ENCODE data around the gene FRMD3.

Gene FRMD3

DNA sequence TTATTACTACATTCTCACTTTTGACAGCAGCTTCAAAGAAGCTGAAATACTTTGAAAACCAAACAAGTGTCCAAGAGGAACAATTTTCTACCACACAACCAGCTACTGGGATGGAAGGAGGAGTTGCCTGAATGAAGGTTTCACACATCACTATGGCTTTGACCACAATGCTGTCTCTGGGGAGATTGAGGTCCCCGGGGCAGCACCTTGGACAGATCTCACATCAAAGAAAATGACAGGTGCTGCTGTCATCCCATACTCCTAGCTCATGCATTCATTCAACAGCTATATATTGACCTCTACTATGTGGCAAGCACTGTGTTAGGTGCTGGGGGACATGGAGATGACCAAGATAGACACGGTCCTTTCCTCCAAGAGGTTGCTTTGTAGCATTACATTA is 242.1 kb downstream of the FRMD3 start:
- DNase-seq (ENCODE audit: low spot score): no peak
- TF ChIP-seq, protein P1, sequence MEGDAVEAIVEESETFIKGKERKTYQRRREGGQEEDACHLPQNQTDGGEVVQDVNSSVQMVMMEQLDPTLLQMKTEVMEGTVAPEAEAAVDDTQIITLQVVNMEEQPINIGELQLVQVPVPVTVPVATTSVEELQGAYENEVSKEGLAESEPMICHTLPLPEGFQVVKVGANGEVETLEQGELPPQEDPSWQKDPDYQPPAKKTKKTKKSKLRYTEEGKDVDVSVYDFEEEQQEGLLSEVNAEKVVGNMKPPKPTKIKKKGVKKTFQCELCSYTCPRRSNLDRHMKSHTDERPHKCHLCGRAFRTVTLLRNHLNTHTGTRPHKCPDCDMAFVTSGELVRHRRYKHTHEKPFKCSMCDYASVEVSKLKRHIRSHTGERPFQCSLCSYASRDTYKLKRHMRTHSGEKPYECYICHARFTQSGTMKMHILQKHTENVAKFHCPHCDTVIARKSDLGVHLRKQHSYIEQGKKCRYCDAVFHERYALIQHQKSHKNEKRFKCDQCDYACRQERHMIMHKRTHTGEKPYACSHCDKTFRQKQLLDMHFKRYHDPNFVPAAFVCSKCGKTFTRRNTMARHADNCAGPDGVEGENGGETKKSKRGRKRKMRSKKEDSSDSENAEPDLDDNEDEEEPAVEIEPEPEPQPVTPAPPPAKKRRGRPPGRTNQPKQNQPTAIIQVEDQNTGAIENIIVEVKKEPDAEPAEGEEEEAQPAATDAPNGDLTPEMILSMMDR (IDR thresholded peaks at IDR 0.05; ENCODE audit: extremely low read depth, missing control alignments): no peak

DNA sequence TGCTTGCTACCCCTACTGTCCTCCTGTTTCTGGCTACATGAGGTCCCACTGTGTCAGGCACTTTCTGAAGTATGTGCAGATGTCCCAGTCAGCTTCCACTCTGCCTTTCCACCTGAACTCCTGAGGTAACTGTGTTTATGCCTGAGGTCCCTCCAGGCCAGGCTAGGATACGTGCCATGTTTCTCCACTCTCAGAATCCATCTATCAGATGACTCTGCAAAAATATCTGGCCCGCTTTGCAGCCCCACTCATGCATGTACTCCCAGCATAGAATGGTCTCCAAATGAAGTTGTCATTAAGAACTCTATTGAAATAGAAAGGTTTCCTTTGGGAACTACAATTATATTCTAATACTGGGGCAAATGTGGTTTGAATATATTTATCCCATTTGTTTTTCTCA is 243.4 kb downstream of the FRMD3 start:
- DNase-seq (ENCODE audit: low spot score): no peak

GRCh38 chr9:83291196-83291595 is 247.0 kb downstream of the FRMD3 start:
- DNase-seq (ENCODE audit: low spot score): no peak
- TF ChIP-seq, protein P1 (IDR thresholded peaks at IDR 0.05; ENCODE audit: extremely low read depth, missing control alignments): no peak

More for the DNA sequence above, 243.4 kb downstream of the FRMD3 start:
- TF ChIP-seq, protein P1 (IDR thresholded peaks at IDR 0.05; ENCODE audit: extremely low read depth, missing control alignments): no peak

- no peak for DNase-seq (ENCODE audit: low spot score)
- TF ChIP-seq, protein P1 (IDR thresholded peaks at IDR 0.05; ENCODE audit: extremely low read depth, missing control alignments): no peak
Observed at GRCh38 chr9:83290692-83291091, 247.5 kb downstream of the FRMD3 start.

- TF ChIP-seq, protein P1 (IDR thresholded peaks at IDR 0.05; ENCODE audit: extremely low read depth, missing control alignments): no peak
- DNase-seq (ENCODE audit: low spot score): no peak
Observed at GRCh38 chr9:83287021-83287420, 251.2 kb downstream of the FRMD3 start.

GRCh38 chr9:83285445-83286225 is 252.6 kb downstream of the FRMD3 start:
- no peak for DNase-seq (ENCODE audit: low spot score)
- TF ChIP-seq, protein P1 (IDR thresholded peaks at IDR 0.05; ENCODE audit: extremely low read depth, missing control alignments): no peak

DNA sequence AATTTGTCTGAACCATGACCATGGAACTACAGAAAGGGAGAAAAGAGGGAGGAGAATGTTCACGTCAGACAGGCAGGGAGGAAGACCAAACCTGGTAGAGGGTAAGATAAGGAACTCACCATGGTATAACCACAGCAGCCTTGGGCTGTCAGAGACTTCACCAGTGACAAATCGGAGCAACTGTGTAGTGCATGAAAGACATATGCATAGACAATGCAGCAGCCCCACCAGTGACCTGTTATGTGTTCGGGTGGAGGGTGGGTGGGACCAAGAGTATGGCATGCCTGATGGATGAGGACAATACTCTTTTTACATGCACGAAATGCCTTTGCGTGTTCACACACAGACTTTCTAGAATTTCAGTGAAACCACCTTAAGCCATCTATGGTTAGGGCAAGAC is 253.5 kb downstream of the FRMD3 start:
- DNase-seq (ENCODE audit: low spot score): no peak
- TF ChIP-seq, protein P1 (IDR thresholded peaks at IDR 0.05; ENCODE audit: extremely low read depth, missing control alignments): no peak

Measured in GM20000 (cell line).